Measurements from ENCODE around the gene RBM17.

GRCh38 chr10:6119423-6119822, 30.6 kb downstream of the RBM17 start:
- TF ChIP-seq CTCF (IDR thresholded peaks at IDR 0.05) (no peak), POLR2A (IDR thresholded peaks at IDR 0.05) (no peak)
